IMR-90 (cell line): ENCODE data around the gene CCDC50. TPM values are rescaled to one million over a fixed set of nuclear protein-coding genes. Genes with fewer than 3 reads are reported as not detected.

Experiments used
- ATAC-seq: fragments of 200-7000 bp; cut with Tn5 transposase; 2 replicates; pipeline ENCODE4 v1.9.1; 2020; ENCODE audit warnings: low read depth, mild to moderate bottlenecking, moderate library complexity
- Bru-seq: library from RNA; stranded (reverse); fragments of 400-500 nt; gene quantifications from one replicate; lab custom pipeline; 2021; lab: Mats Ljungman, UMichigan
- BruChase-seq, 2 experiments: library from RNA; stranded (reverse); fragments of 400-500 nt; gene quantifications; one replicate each; lab custom pipeline; 2021; lab: Mats Ljungman, UMichigan
- BruUV-seq: library from RNA; stranded (reverse); fragments of 400-500 nt; replicated peaks from 2 replicates; lab custom pipeline; 2021; lab: Mats Ljungman, UMichigan
- CTCF ChIA-PET: fragments of 300-600 bp; formaldehyde crosslinking; extraction: SDS; loops from one replicate; lab custom pipeline; 2021; ENCODE audit warnings: antibody characterized with exemption; lab: Yijun Ruan, JAX
- POLR2A ChIA-PET: fragments of 300-600 bp; sonication (Branson Sonifier 250); formaldehyde crosslinking; loops from one replicate; lab custom pipeline; 2022; ENCODE audit warnings: antibody characterized with exemption; ENCODE audit not compliant: unreplicated experiment; lab: Charles Lee
- DNase-seq: peaks from one replicate; pipeline ENCODE4 v3.0.0; 2013
- H2AFZ ChIP-seq: replicated peaks from 2 replicates; pipeline ENCODE3; 2013; ENCODE audit warnings: low read length, mild to moderate bottlenecking; ENCODE audit not compliant: poor library complexity
- H2AK5ac ChIP-seq: 2 replicates; pipeline ENCODE4 v1.6.1; 2013; ENCODE audit warnings: low read depth, low read length, inconsistent platforms
- H2AK9ac ChIP-seq: replicated peaks from 2 replicates; pipeline ENCODE3; 2013; ENCODE audit warnings: mild to moderate bottlenecking, low read depth, low read length, moderate library complexity; ENCODE audit not compliant: poor library complexity
- H2BK120ac ChIP-seq: 2 replicates; pipeline ENCODE4 v1.6.1; 2013; ENCODE audit warnings: low read depth, low read length, inconsistent platforms
- H2BK15ac ChIP-seq: 3 replicates; pipeline ENCODE4 v1.6.1; 2013; ENCODE audit warnings: low read depth, low read length, inconsistent platforms
- H2BK20ac ChIP-seq: 2 replicates; pipeline ENCODE4 v1.6.1; 2013; ENCODE audit warnings: low read depth, mild to moderate bottlenecking, inconsistent platforms, low read length, moderate library complexity
- H2BK5ac ChIP-seq: 2 replicates; pipeline ENCODE4 v1.6.1; 2013; ENCODE audit warnings: mild to moderate bottlenecking, low read depth, low read length, inconsistent platforms; ENCODE audit not compliant: poor library complexity, severe bottlenecking
- H3K14ac ChIP-seq: replicated peaks from 2 replicates; pipeline ENCODE4 v1.6.1; 2013; ENCODE audit warnings: low read depth, low read length, inconsistent platforms
- H3K18ac ChIP-seq: 2 replicates; pipeline ENCODE4 v1.6.1; 2013; ENCODE audit warnings: low read depth, low read length, control low read depth
- H3K23ac ChIP-seq: 2 replicates; pipeline ENCODE4 v1.6.1; 2013; ENCODE audit warnings: low read depth, low read length, inconsistent platforms
- H3K27ac ChIP-seq: 2 replicates; pipeline ENCODE4 v1.5.1; 2013; ENCODE audit warnings: mild to moderate bottlenecking, control low read depth, low read length; ENCODE audit not compliant: insufficient read depth
- H3K27me3 ChIP-seq: 2 replicates; pipeline ENCODE4 v1.6.1; 2013; ENCODE audit warnings: low read length; ENCODE audit not compliant: control insufficient read depth, insufficient read depth
- H3K36me3 ChIP-seq: 2 replicates; pipeline ENCODE4 v1.6.1; 2013; ENCODE audit warnings: low read length, mixed read lengths; ENCODE audit not compliant: control insufficient read depth, insufficient read depth
- H3K4ac ChIP-seq: 2 replicates; pipeline ENCODE4 v1.6.1; 2013; ENCODE audit warnings: low read depth, low read length, inconsistent platforms
- H3K4me1 ChIP-seq: 2 replicates; pipeline ENCODE4 v1.6.1; 2013; ENCODE audit warnings: low read length, mixed read lengths; ENCODE audit not compliant: control insufficient read depth, insufficient read depth
- H3K4me2 ChIP-seq: 2 replicates; pipeline ENCODE4 v1.6.1; 2013; ENCODE audit warnings: low read depth, mild to moderate bottlenecking, control low read depth, low read length, moderate library complexity
- H3K4me3 ChIP-seq: 2 replicates; pipeline ENCODE4 v1.5.1; 2013; ENCODE audit warnings: low read depth, mild to moderate bottlenecking, control low read depth, low read length, moderate library complexity; ENCODE audit not compliant: insufficient read depth
- H3K56ac ChIP-seq: 2 replicates; pipeline ENCODE4 v1.6.1; 2013; ENCODE audit warnings: low read length, inconsistent platforms; ENCODE audit not compliant: insufficient read depth; ENCODE audit errors: extremely low read depth
- H3K79me1 ChIP-seq, 2 experiments: 2 replicates each; pipeline ENCODE4 v1.6.1; 2013; ENCODE audit warnings: low read length in 2 of 2, inconsistent platforms in 1 of 2, low read depth in 1 of 2
- H3K9ac ChIP-seq: 2 replicates; pipeline ENCODE4 v1.6.1; 2013; ENCODE audit warnings: low read depth, low read length, control low read depth
- H3K9me1 ChIP-seq: 2 replicates; pipeline ENCODE4 v1.6.1; 2013; ENCODE audit warnings: low read length, inconsistent platforms; ENCODE audit not compliant: insufficient read depth
- H3K9me3 ChIP-seq: 2 replicates; pipeline ENCODE4 v1.6.1; 2013; ENCODE audit warnings: low read length; ENCODE audit not compliant: control insufficient read depth, insufficient read depth
- H4K20me1 ChIP-seq: 2 replicates; pipeline ENCODE4 v1.6.1; 2013; ENCODE audit warnings: low read length, inconsistent platforms; ENCODE audit not compliant: insufficient read depth
- H4K5ac ChIP-seq: 2 replicates; pipeline ENCODE4 v1.6.1; 2013; ENCODE audit warnings: mild to moderate bottlenecking, low read depth, low read length, control low read depth
- H4K8ac ChIP-seq, 2 experiments: 2 replicates each; pipeline ENCODE4 v1.6.1; 2013; ENCODE audit warnings: low read depth in 2 of 2, low read length in 2 of 2, control low read depth in 1 of 2, inconsistent platforms in 1 of 2
- H4K91ac ChIP-seq: 2 replicates; pipeline ENCODE4 v1.6.1; 2013; ENCODE audit warnings: low read depth, low read length, inconsistent platforms; ENCODE audit not compliant: insufficient read depth
- FOS ChIP-seq: fragments of 150-350 bp; IDR thresholded peaks from 2 replicates; pipeline ENCODE4 v1.6.1; 2016; ENCODE audit warnings: low read depth, low read length
- NFE2L2 ChIP-seq: fragments of 150-350 bp; IDR thresholded peaks from 2 replicates; pipeline ENCODE4 v1.6.1; 2016; ENCODE audit warnings: low read depth, mild to moderate bottlenecking, low read length
- WGBS, 2 experiments: methylation state at CpG; one replicate each; pipeline versions ENCODE4 v1.1.5 to v1.1.7; 2013; ENCODE audit warnings: missing lambda C conversion rate in 2 of 2; ENCODE audit not compliant: insufficient read length in 1 of 2; ENCODE audit errors: extremely low coverage in 2 of 2; 5-methylcytosine and 5-hydroxymethylcytosine counted together
- dilution Hi-C: fragments of 300-500 bp; cut with HindIII; formaldehyde crosslinking; loops from one replicate; pipeline ENCODE4 v1.14.3; 2018; ENCODE audit warnings: low sequenced_read_pairs; ENCODE audit not compliant: unreplicated experiment
- in situ Hi-C: fragments of 300-500 bp; cut with MboI; formaldehyde crosslinking; loops from 3 replicates; pipeline ENCODE4 v1.14.3; 2019; ENCODE audit warnings: low sequenced_read_pairs, inconsistent platforms, mixed read lengths
- intact Hi-C: fragments of 100-400 bp; cut with micrococcal nuclease; formaldehyde crosslinking; loops from 2 replicates; pipeline ENCODE4 v1.10.0; 2022
- long read RNA-seq: library from polyadenylated mRNA; unstranded; transcript quantifications from one replicate; pipeline ENCODE4 v2.0.0, GENCODE V29; 2021; ENCODE audit not compliant: unreplicated experiment
- polyA plus RNA-seq, 3 experiments: library from polyadenylated mRNA; depleted of rRNA; stranded (reverse); fragments of >200 nt; gene quantifications; 2 replicates each; pipeline ENCODE4 v1.2.3, GENCODE V29; 2012; ENCODE audit warnings: low replicate concordance in 1 of 3
- total RNA-seq: library from RNA; depleted of rRNA; stranded (reverse); fragments of >200 nt; gene quantifications from 2 replicates; pipeline ENCODE4 v1.2.3, GENCODE V29; 2012; rRNA removed

Gene CCDC50
- 63.1 and 110 TPM in 2 replicates for total RNA-seq
- polyA plus RNA-seq (2012; rRNA removed): 57.7 and 59.0 TPM in 2 replicates
- 37.1 and 54.2 TPM in 2 replicates for polyA plus RNA-seq (2012; cell fraction: cytosol; rRNA removed)
- 25.1 and 52.9 TPM in 2 replicates for polyA plus RNA-seq (2012; cell fraction: nucleus; rRNA removed; ENCODE audit: low replicate concordance)
- Bru-seq, nascent RNA: percentile 97 among the genes with signal in this experiment
- percentile 90 among the genes with signal in this experiment for BruChase-seq, experiment 1, labeled RNA remaining after a 6-hour chase
- BruChase-seq, experiment 2, labeled RNA remaining after a 2-hour chase: percentile 92 among the genes with signal in this experiment
- long read RNA-seq, full-length matches to known transcripts: 155 of 175 reads
- long read RNA-seq, partial matches to known transcripts: 4 of 175 reads
- long read RNA-seq, other reads (novel, unspliced or antisense): 16 of 175 reads

- TF ChIP-seq NFE2L2 (no peak), FOS (0 out of 2 replicates have a peak, but pooled peaks have one; percentile 7)
- H3K56ac ChIP-seq: peak within 1 kb of the TSS; percentile 100
- H3K18ac ChIP-seq: peak within 1 kb of the TSS; percentile 98
- peak within 1 kb of the TSS; percentile 95 for H3K4me2 ChIP-seq
- peak within 1 kb of the TSS; percentile 75 to 91 for H4K8ac ChIP-seq
- H2BK15ac ChIP-seq: peak within 1 kb of the TSS; percentile 93
- peaks cover 3% of the 10 kb centered on the region; the same call in 1 of the 2 replicates for H4K20me1 ChIP-seq
- H3K4ac ChIP-seq: peak within 1 kb of the TSS; percentile 99
- no peaks in the 10 kb centered on the region for H3K36me3 ChIP-seq
- in situ Hi-C loops: loop anchor here (25.0 kb wide), 1 partner anchor 1558 kb away; no protein-coding TSS in a partner anchor
- intact Hi-C loops: loop anchor here (2.0 to 5.0 kb wide), 4 partner anchors 90 to 447 kb away; no protein-coding TSS in a partner anchor
- no peaks in the 10 kb centered on the region for H3K9me3 ChIP-seq
- H3K9ac ChIP-seq: peak within 1 kb of the TSS; percentile 100
- no peaks in the 10 kb centered on the region for H3K27me3 ChIP-seq
- peaks cover 6 to 33% of the 10 kb centered on the region in 2 experiments for H3K79me1 ChIP-seq
- peak within 1 kb of the TSS; percentile 95 for H2BK120ac ChIP-seq
- H3K4me1 ChIP-seq: peaks cover 18% of the 10 kb centered on the region
- peak within 1 kb of the TSS; percentile 98 for H3K14ac ChIP-seq
- dilution Hi-C loops: no loop called here
- peak within 1 kb of the TSS; percentile 99 for H2BK5ac ChIP-seq
- H2BK20ac ChIP-seq: peak within 1 kb of the TSS; percentile 84
- H3K27ac ChIP-seq: peak within 1 kb of the TSS; percentile 100
- H4K5ac ChIP-seq: peak within 1 kb of the TSS; percentile 97
- ATAC-seq (peak; percentile 74), DNase-seq (peak; percentile 72)
- WGBS, 2 experiments: 1% methylated on average over 26 of the region's 63 CpGs; no CpG with 5 or more reads in 1 of the 2 experiments
- peak within 1 kb of the TSS; percentile 96 for H4K91ac ChIP-seq
- ChIA-PET POLR2A (interaction anchor here (0.5 kb wide), 1 partner anchor 35 kb away, joined by 4 read pairs; no protein-coding TSS in a partner anchor), CTCF (no interaction called here)
- peak within 1 kb of the TSS; percentile 100 for H3K23ac ChIP-seq
- peak within 1 kb of the TSS; percentile 89 for H2AFZ ChIP-seq
- peaks cover 6% of the 10 kb centered on the region; the same call in 1 of the 2 replicates for H3K9me1 ChIP-seq
- H3K4me3 ChIP-seq: peak within 1 kb of the TSS; percentile 86
- BruUV-seq: no TSS peak
- H2AK5ac ChIP-seq: peak within 1 kb of the TSS; percentile 94
- H2AK9ac ChIP-seq: peak within 1 kb of the TSS; percentile 95
Observed at GRCh38 chr3:191328962-191329653, at the start of gene CCDC50. TSS of gene CCDC50 (plus strand) at chr3:191329394. CDS start at chr3:191329675, 281 bp downstream.
